Medulla oblongata (tissue), 1 donor: Measurements from ENCODE around the gene NAPSA.
A peak's percentile ranks its signal among the peaks of the same experiment; 100 is the strongest.
"Not testable (repeated sequence)": the region's sequence is repeated elsewhere in the genome, so short reads cannot be mapped to it uniquely, and the experiment has no call there.

Experiments
- DNase-seq: peaks from one replicate; pipeline ENCODE4 v3.0.0-alpha.2; 2015; ENCODE audit errors: extremely low spot score

The NAPSA gene

GRCh38 chr19:50365434-50366306, at the start of gene NAPSA:
Gene NAPSA (minus strand): TSS chr19:50365639. CDS start chr19:50365621, 18 bp downstream.
- no peak for DNase-seq

GRCh38 chr19:50413531-50413930, 48.1 kb upstream of the NAPSA start:
- no peak for DNase-seq

GRCh38 chr19:50413096-50413495, 47.7 kb upstream of the NAPSA start:
- no peak for DNase-seq

- no peak for DNase-seq
Observed at GRCh38 chr19:50412419-50412818, 47.0 kb upstream of the NAPSA start.

GRCh38 chr19:50410109-50410508, 44.7 kb upstream of the NAPSA start:
- DNase-seq: no peak

GRCh38 chr19:50409347-50409746, 43.9 kb upstream of the NAPSA start:
- no peak for DNase-seq

GRCh38 chr19:50406829-50407228, 41.4 kb upstream of the NAPSA start:
- no peak for DNase-seq

GRCh38 chr19:50406156-50406820, 40.8 kb upstream of the NAPSA start:
- no peak for DNase-seq

- no peak for DNase-seq
Observed at GRCh38 chr19:50402544-50403301, 37.3 kb upstream of the NAPSA start.

- no peak for DNase-seq
Observed at GRCh38 chr19:50401605-50402450, 36.4 kb upstream of the NAPSA start.

- DNase-seq: no peak
Observed at GRCh38 chr19:50399368-50399745, 33.9 kb upstream of the NAPSA start.

GRCh38 chr19:50398675-50399367, 33.4 kb upstream of the NAPSA start:
- no peak for DNase-seq

GRCh38 chr19:50394017-50394416, 28.6 kb upstream of the NAPSA start:
- no peak for DNase-seq

- DNase-seq: no peak
Observed at GRCh38 chr19:50393589-50393988, 28.1 kb upstream of the NAPSA start.

GRCh38 chr19:50392759-50393158, 27.3 kb upstream of the NAPSA start:
- DNase-seq: no peak

GRCh38 chr19:50390952-50391351, 25.5 kb upstream of the NAPSA start:
- DNase-seq: not testable (repeated sequence)

- not testable (repeated sequence) for DNase-seq
Observed at GRCh38 chr19:50390295-50390694, 24.9 kb upstream of the NAPSA start.

GRCh38 chr19:50387868-50388245, 22.4 kb upstream of the NAPSA start:
- DNase-seq: no peak

- peak; percentile 27 for DNase-seq
Observed at GRCh38 chr19:50387176-50387867, 21.9 kb upstream of the NAPSA start.
